Smooth muscle cell (in vitro differentiated cells): Measurements from ENCODE around the gene ARX. TPM values are rescaled to one million over a fixed set of nuclear protein-coding genes. Genes with fewer than 3 reads are reported as not detected.
A peak's percentile ranks its signal among the peaks of the same experiment; 100 is the strongest.

Source experiments
- DNase-seq: peaks from one replicate; lab custom pipeline; 2025; ENCODE audit not compliant: unreplicated experiment; lab: John Stamatoyannopoulos, UW
- H2AFZ ChIP-seq: fragments of 200-600 bp; sonication (generic); 2 replicates; pipeline ENCODE4 v1.6.0; 2016; ENCODE audit warnings: antibody characterized with exemption, low read depth, mild to moderate bottlenecking
- H3F3A ChIP-seq: fragments of 200-600 bp; sonication (generic); 2 replicates; pipeline ENCODE4 v1.6.0; 2017; ENCODE audit warnings: antibody characterized with exemption, low read depth
- H3K27ac ChIP-seq: fragments of 200-600 bp; sonication (generic); 2 replicates; pipeline ENCODE4 v1.5.1; 2016; ENCODE audit warnings: low read depth, mild to moderate bottlenecking
- H3K27me3 ChIP-seq: fragments of 200-600 bp; sonication (generic); 2 replicates; pipeline ENCODE4 v1.6.1; 2016; ENCODE audit warnings: low read depth, mild to moderate bottlenecking
- H3K36me3 ChIP-seq: fragments of 200-600 bp; sonication (generic); 2 replicates; pipeline ENCODE4 v1.5.1; 2016; ENCODE audit warnings: low read depth
- H3K4me1 ChIP-seq: fragments of 200-600 bp; sonication (generic); 2 replicates; pipeline ENCODE4 v1.5.1; 2016; ENCODE audit warnings: low read depth
- H3K4me2 ChIP-seq: fragments of 200-600 bp; sonication (generic); 2 replicates; pipeline ENCODE4 v1.6.0; 2016; ENCODE audit warnings: mild to moderate bottlenecking
- H3K4me3 ChIP-seq: fragments of 200-600 bp; sonication (generic); 2 replicates; pipeline ENCODE4 v1.5.1; 2016; ENCODE audit warnings: mild to moderate bottlenecking
- H3K79me2 ChIP-seq: fragments of 200-600 bp; sonication (generic); 2 replicates; pipeline ENCODE4 v1.6.0; 2016; ENCODE audit warnings: low read depth, mild to moderate bottlenecking
- H3K9ac ChIP-seq: fragments of 200-600 bp; sonication (generic); 2 replicates; pipeline ENCODE4 v1.6.0; 2016; ENCODE audit warnings: low read depth
- H3K9me3 ChIP-seq: fragments of 200-600 bp; sonication (generic); replicated peaks from 2 replicates; pipeline ENCODE4 v1.5.1; 2016; ENCODE audit warnings: low read depth
- H4K20me1 ChIP-seq: fragments of 200-600 bp; sonication (generic); 2 replicates; pipeline ENCODE4 v1.6.0; 2016; ENCODE audit warnings: low read depth
- WGBS: methylation state at CpG from one replicate; pipeline ENCODE4 v1.1.7; 2016; ENCODE audit warnings: low lambda C conversion rate; 5-methylcytosine and 5-hydroxymethylcytosine counted together
- polyA plus RNA-seq: library from polyadenylated mRNA; unstranded; fragments of >200 nt; fragmentation: Nextera tagmentation; extraction: Ambion mirVana; gene quantifications from 2 replicates; pipeline ENCODE4 v1.2.1, GENCODE V29; 2016
- total RNA-seq: library from RNA; depleted of rRNA; stranded (reverse); fragments of >200 nt; gene quantifications from 2 replicates; pipeline ENCODE4 v1.2.3, GENCODE V29; 2014
- TF ChIP-seq, protein P1 (sequence below): fragments of 200-600 bp; sonication (generic); IDR thresholded peaks from 2 replicates; pipeline ENCODE4 v1.5.1; 2017; ENCODE audit warnings: borderline replicate concordance, mild to moderate bottlenecking, antibody characterized with exemption; ENCODE audit not compliant: insufficient read depth, poor library complexity, severe bottlenecking

Gene ARX
- total and polyA plus RNA-seq, 2 experiments from 2014 or later, result not detected

GRCh38 chrX:25020905-25021449 is 5.2 kb upstream of the ARX start:
- Histone ChIP-seq H3K36me3 (no peaks in the 10 kb centered on the region), H3K9me3 (no peaks in the 10 kb centered on the region), H3K9ac (no peak overlapping the region), H3K27me3 (peaks cover 100% of the 10 kb centered on the region), H3F3A (no peaks in the 10 kb centered on the region), H3K79me2 (no peaks in the 10 kb centered on the region), H3K27ac (no peak overlapping the region), H4K20me1 (no peaks in the 10 kb centered on the region), H3K4me1 (peaks cover 28% of the 10 kb centered on the region), H3K4me2 (peak overlapping the region; percentile 79), H3K4me3 (peak overlapping the region; percentile 37), H2AFZ (no peak overlapping the region)
- WGBS, result under 1% methylated on average over 34 of the region's 35 CpGs
- DNase-seq, result no peak
- TF ChIP-seq, protein P1, sequence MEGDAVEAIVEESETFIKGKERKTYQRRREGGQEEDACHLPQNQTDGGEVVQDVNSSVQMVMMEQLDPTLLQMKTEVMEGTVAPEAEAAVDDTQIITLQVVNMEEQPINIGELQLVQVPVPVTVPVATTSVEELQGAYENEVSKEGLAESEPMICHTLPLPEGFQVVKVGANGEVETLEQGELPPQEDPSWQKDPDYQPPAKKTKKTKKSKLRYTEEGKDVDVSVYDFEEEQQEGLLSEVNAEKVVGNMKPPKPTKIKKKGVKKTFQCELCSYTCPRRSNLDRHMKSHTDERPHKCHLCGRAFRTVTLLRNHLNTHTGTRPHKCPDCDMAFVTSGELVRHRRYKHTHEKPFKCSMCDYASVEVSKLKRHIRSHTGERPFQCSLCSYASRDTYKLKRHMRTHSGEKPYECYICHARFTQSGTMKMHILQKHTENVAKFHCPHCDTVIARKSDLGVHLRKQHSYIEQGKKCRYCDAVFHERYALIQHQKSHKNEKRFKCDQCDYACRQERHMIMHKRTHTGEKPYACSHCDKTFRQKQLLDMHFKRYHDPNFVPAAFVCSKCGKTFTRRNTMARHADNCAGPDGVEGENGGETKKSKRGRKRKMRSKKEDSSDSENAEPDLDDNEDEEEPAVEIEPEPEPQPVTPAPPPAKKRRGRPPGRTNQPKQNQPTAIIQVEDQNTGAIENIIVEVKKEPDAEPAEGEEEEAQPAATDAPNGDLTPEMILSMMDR, result peak; percentile 86

- TF ChIP-seq, protein P1, result no peak
- Histone ChIP-seq H3K9me3 (no peaks in the 10 kb centered on the region), H3K4me2 (peak overlapping the region; percentile 79), H2AFZ (no peak overlapping the region), H3K27ac (no peak overlapping the region), H4K20me1 (no peaks in the 10 kb centered on the region), H3K4me1 (peaks cover 31% of the 10 kb centered on the region), H3F3A (no peaks in the 10 kb centered on the region), H3K9ac (no peak overlapping the region), H3K36me3 (no peaks in the 10 kb centered on the region), H3K79me2 (no peaks in the 10 kb centered on the region), H3K4me3 (peak overlapping the region; percentile 37), H3K27me3 (peaks cover 100% of the 10 kb centered on the region)
- WGBS, result 2% methylated on average over 27 of the region's 27 CpGs
- DNase-seq, result no peak
Observed at GRCh38 chrX:25020391-25020904, 4.7 kb upstream of the ARX start.

DNA sequence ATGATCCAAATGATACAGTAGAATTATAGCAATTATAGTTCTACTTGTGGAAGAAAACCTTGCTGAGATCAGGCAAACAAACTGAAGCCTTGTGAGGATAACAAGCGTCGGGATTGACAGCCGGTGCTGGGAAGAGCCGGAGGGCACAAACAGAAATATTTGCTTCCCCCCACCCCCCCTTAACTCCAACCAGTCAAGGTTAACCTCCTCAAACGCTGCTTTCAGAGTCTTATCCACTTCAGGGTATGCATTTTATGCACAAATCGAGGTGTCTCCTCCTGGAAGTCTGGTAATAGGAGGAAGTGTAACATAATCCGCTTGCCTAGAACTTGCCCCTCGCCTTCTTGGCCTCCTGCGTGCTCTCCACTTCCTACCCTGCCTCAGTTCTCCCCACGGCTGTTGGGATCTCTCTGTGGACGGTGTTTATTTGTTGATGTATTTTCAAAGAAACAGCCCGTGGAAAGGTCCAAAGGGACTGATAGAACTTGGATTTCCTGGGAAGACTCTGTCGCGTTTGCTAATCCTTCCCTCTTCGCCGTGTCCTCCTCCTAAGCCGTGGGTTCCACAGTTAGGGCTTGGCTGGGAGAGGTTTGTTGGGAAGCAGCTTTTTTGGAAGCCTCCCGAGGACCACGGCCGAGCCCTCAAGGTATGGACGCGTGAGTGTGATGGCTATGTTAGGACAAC is 4.1 kb upstream of the ARX start:
- no peaks in the 10 kb centered on the region for H4K20me1 ChIP-seq
- H3K4me3 ChIP-seq, result no peak overlapping the region
- H3K79me2 ChIP-seq, result no peaks in the 10 kb centered on the region
- 2% methylated on average over 22 of the region's 22 CpGs for WGBS
- peaks cover 100% of the 10 kb centered on the region for H3K27me3 ChIP-seq
- no peak overlapping the region for H3K4me2 ChIP-seq
- peaks cover 33% of the 10 kb centered on the region for H3K4me1 ChIP-seq
- H2AFZ ChIP-seq, result no peak overlapping the region
- DNase-seq, result no peak
- no peak overlapping the region for H3K9ac ChIP-seq
- no peak overlapping the region for H3K27ac ChIP-seq
- TF ChIP-seq, protein P1, result no peak
- H3F3A ChIP-seq, result no peaks in the 10 kb centered on the region
- H3K36me3 ChIP-seq, result no peaks in the 10 kb centered on the region
- H3K9me3 ChIP-seq, result no peaks in the 10 kb centered on the region
